ENCODE results near the gene MFSD8. TPM values are rescaled to one million over a fixed set of nuclear protein-coding genes. Genes with fewer than 3 reads are reported as not detected.

Gene MFSD8
- total and polyA plus RNA-seq, 2 of the 8 experiments (the other 6 are each of a cell fraction or from before 2014, with no cell fraction given), result 9.2 to 15.8 TPM

GRCh38 chr4:127875791-127876190, 89.2 kb downstream of the MFSD8 start:
- Histone ChIP-seq H3K9me3 (ENCODE audit: insufficient read depth in 2 of 2, low read depth in 1 of 2, low read length in 1 of 2) (no peaks in the 10 kb centered on the region), H2BK120ac (replicated peaks; ENCODE audit: low read depth, low read length) (no peak overlapping the region), H2BK5ac (ENCODE audit: low read depth, low read length) (no peak overlapping the region), H3K4ac (replicated peaks; ENCODE audit: insufficient read length, low read depth, low read length) (no peak overlapping the region), H3K4me3 (ENCODE audit: extremely low read depth in 1 of 4, insufficient read depth in 2 of 4, low read depth in 3 of 4, low read length in 4 of 4) (no peak overlapping the region), H4K8ac (ENCODE audit: extremely low read depth, insufficient read depth, low read length) (no peak overlapping the region), H3K23me2 (ENCODE audit: low read depth, low read length) (no peaks in the 10 kb centered on the region), H4K5ac (ENCODE audit: insufficient read length, low read depth, low read length) (no peak overlapping the region), H3K18ac (ENCODE audit: extremely low read depth, low read length) (no peak overlapping the region), H2AFZ (ENCODE audit: low read length) (no peak overlapping the region), H3K9ac (replicated peaks in 1 of 4; ENCODE audit: extremely low read depth in 1 of 4, low read depth in 3 of 4, low read length in 3 of 4) (no peak overlapping the region), H2BK12ac (ENCODE audit: low read depth, low read length) (no peak overlapping the region), H4K91ac (replicated peaks; ENCODE audit: insufficient read length, low read length) (no peak overlapping the region), H3K79me2 (ENCODE audit: control insufficient read depth in 1 of 2, insufficient read depth in 2 of 2, low read length in 2 of 2) (0 out of 4 replicates have a peak, but pooled peaks cover 0 to 3% of the 10 kb centered on the region in 2 experiments), H2BK20ac (ENCODE audit: low read length) (no peak overlapping the region), H3K56ac (replicated peaks; ENCODE audit: insufficient read length, low read depth, low read length) (no peak overlapping the region), H3K14ac (ENCODE audit: insufficient read length) (no peak overlapping the region), H4K20me1 (replicated peaks in 1 of 2; ENCODE audit: control insufficient read depth in 1 of 2, insufficient read depth in 2 of 2, low read length in 2 of 2) (no peaks in the 10 kb centered on the region), H2BK15ac (ENCODE audit: low read length) (no peak overlapping the region), H3K27ac (ENCODE audit: low read depth, low read length) (no peak overlapping the region), H3K27me3 (replicated peaks in 1 of 4; ENCODE audit: control insufficient read depth in 3 of 4, extremely low read depth in 1 of 4, insufficient read depth in 3 of 4, low read length in 3 of 4) (no peaks in the 10 kb centered on the region), H2AK5ac (ENCODE audit: low read depth, low read length) (no peak overlapping the region), H3K79me1 (ENCODE audit: low read depth, low read length) (no peaks in the 10 kb centered on the region), H3K4me2 (ENCODE audit: insufficient read depth in 1 of 2, low read depth in 2 of 2, low read length in 2 of 2) (no peak overlapping the region), H3K36me3 (ENCODE audit: control insufficient read depth in 2 of 4, insufficient read depth in 4 of 4, low read length in 3 of 4) (peaks cover 0 to 5% (median 0%) of the 10 kb centered on the region in 4 experiments; a peak in 1 of 8 replicates), H3K23ac (ENCODE audit: insufficient read length) (no peak overlapping the region), H3K4me1 (replicated peaks in 1 of 4; ENCODE audit: control insufficient read depth in 3 of 4, insufficient read depth in 4 of 4, low read length in 3 of 4) (no peaks in the 10 kb centered on the region)
- DNase-seq (ENCODE audit: low read depth in 1 of 2, low spot score in 2 of 2), result no peak
- POLR2A ChIA-PET (ENCODE audit: partially characterized antibody), result interaction anchor here (0.5 to 1.6 kb wide), 3 partner anchors 23 to 191 kb away, joined by 3 read pairs; no protein-coding TSS in a partner anchor
- CTCF ChIA-PET (ENCODE audit: partially characterized antibody), result no interaction called here
- no peak for TF ChIP-seq TEAD4 (IDR thresholded peaks at IDR 0.05; ENCODE audit: low read depth, low read length)
- TF ChIP-seq ATF3 (IDR thresholded peaks at IDR 0.05; ENCODE audit: insufficient read depth, low read depth, low read length), result no peak
- no peak for TF ChIP-seq CBX5 (IDR thresholded peaks at IDR 0.05; ENCODE audit: low read depth, low read length)
- no peak for TF ChIP-seq CREB1 (IDR thresholded peaks at IDR 0.05)
- TF ChIP-seq NANOG (IDR thresholded peaks at IDR 0.05; ENCODE audit: insufficient read depth, low read depth, low read length, poor library complexity, severe bottlenecking), result no peak
- TF ChIP-seq KDM4A (IDR thresholded peaks at IDR 0.05; ENCODE audit: low read depth, low read length, severe bottlenecking), result no peak
- TF ChIP-seq POLR2AphosphoS5 (IDR thresholded peaks at IDR 0.05; ENCODE audit: low read depth, low read length), result no peak
- no peak for TF ChIP-seq CHD1 (IDR thresholded peaks at IDR 0.05; ENCODE audit: low read depth, low read length)
- TF ChIP-seq SIRT6 (IDR thresholded peaks at IDR 0.05; ENCODE audit: low read length), result no peak
- TF ChIP-seq PHF8 (conservative IDR thresholded peaks at IDR 0.05; ENCODE audit: low read depth, low read length), result no peak
- no peak for TF ChIP-seq HDAC6 (IDR thresholded peaks at IDR 0.05; ENCODE audit: low read depth, low read length)
- TF ChIP-seq BRCA1 (IDR thresholded peaks at IDR 0.05; ENCODE audit: low read depth, low read length), result no peak
- TF ChIP-seq BCL11A (IDR thresholded peaks at IDR 0.05; ENCODE audit: low read depth in 2 of 2, low read length in 2 of 2), result no peak
- TF ChIP-seq YY1 (IDR thresholded peaks at IDR 0.05; ENCODE audit: low read depth, low read length), result no peak
- no peak for TF ChIP-seq SIN3A (conservative IDR thresholded peaks at IDR 0.05 in 1 of 2, IDR thresholded peaks at IDR 0.05 in 1 of 2; ENCODE audit: low read depth in 1 of 2, low read length in 2 of 2)
- no peak for FAIRE-seq

All from H1 (cell line).